Measurements from ENCODE around the gene TICRR.
A peak's percentile ranks its signal among the peaks of the same experiment; 100 is the strongest.

The TICRR gene

DNA sequence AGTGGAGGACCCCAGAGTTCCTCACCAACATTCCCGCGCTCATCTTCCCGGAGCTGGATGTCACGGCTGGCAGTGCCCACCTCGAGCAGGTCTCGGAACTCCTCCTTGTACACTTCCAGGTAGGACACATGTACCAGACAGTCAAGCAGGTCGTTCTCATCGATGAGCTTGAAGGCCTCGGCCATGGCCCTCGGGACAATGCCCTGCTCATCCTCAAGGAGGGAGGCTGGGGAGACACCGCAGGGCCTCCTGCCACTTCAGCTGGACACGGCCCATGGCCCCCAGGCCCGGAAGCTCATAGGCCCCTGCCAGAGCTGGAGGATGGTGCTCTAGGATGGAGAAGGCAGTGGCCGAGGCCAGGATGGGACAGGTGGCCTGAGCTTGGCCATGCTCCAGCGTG is 74.4 kb downstream of the TICRR start:
- no peak overlapping the region for H3K4me3 ChIP-seq (ENCODE audit: low read depth, low read length)
- TF ChIP-seq CTCF (IDR thresholded peaks at IDR 0.05; ENCODE audit: low read depth, low read length), result no peak
- in situ Hi-C loops (cut with HindIII; ENCODE audit: low sequenced_read_pairs), result no loop called here
- DNase-seq (ENCODE audit: low read depth, low spot score), result no peak

- H3K4me3 ChIP-seq (ENCODE audit: low read depth, low read length), result no peak overlapping the region
- no peak for DNase-seq (ENCODE audit: low read depth, low spot score)
- in situ Hi-C loops (cut with HindIII; ENCODE audit: low sequenced_read_pairs), result no loop called here
- TF ChIP-seq CTCF (IDR thresholded peaks at IDR 0.05; ENCODE audit: low read depth, low read length), result no peak
Measured at GRCh38 chr15:89652131-89652530, 76.9 kb downstream of the TICRR start.

DNA sequence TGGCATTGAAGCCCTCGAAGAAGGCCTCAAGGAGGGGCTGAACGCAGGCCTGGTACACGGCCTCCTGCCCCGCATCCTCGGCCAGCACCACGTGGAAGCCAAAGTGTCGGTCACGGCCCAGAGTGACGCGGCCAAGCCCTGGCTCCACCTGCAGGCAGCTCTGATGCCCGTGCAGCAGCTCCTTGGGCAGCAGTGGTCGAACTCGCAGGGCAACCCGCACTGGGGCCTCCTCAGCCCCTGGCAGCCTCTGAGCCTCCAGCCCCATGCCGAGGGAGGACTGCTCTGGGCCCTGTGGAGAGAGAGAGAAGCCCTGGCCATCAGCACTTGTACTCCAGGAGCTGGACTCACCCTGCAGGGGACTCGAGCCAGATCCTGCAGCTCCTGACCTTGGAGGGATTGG is 77.4 kb downstream of the TICRR start:
- H3K4me3 ChIP-seq (ENCODE audit: low read depth, low read length), result no peak overlapping the region
- in situ Hi-C loops (cut with HindIII; ENCODE audit: low sequenced_read_pairs), result no loop called here
- TF ChIP-seq CTCF (IDR thresholded peaks at IDR 0.05; ENCODE audit: low read depth, low read length), result no peak
- no peak for DNase-seq (ENCODE audit: low read depth, low spot score)

GRCh38 chr15:89653578-89653977 is 78.3 kb downstream of the TICRR start:
- no peak overlapping the region for H3K4me3 ChIP-seq (ENCODE audit: low read depth, low read length)
- DNase-seq (ENCODE audit: low read depth, low spot score), result no peak
- in situ Hi-C loops (cut with HindIII; ENCODE audit: low sequenced_read_pairs), result no loop called here
- no peak for TF ChIP-seq CTCF (IDR thresholded peaks at IDR 0.05; ENCODE audit: low read depth, low read length)

GRCh38 chr15:89654301-89654761 is 79.1 kb downstream of the TICRR start:
- TF ChIP-seq CTCF (IDR thresholded peaks at IDR 0.05; ENCODE audit: low read depth, low read length), result no peak
- H3K4me3 ChIP-seq (ENCODE audit: low read depth, low read length), result peak overlapping the region; percentile 70
- in situ Hi-C loops (cut with HindIII; ENCODE audit: low sequenced_read_pairs), result no loop called here
- DNase-seq (ENCODE audit: low read depth, low spot score), result no peak

GRCh38 chr15:89654847-89655805 is 79.9 kb downstream of the TICRR start, which contains the start of gene KIF7:
Gene KIF7, minus strand, starts transcription at chr15:89655467. Its CDS starts 2,537 bp downstream, at chr15:89652930.
- H3K4me3 ChIP-seq (ENCODE audit: low read depth, low read length), result peak within 1 kb of the TSS; percentile 70
- peak; percentile 66 for DNase-seq (ENCODE audit: low read depth, low spot score)
- no peak for TF ChIP-seq CTCF (IDR thresholded peaks at IDR 0.05; ENCODE audit: low read depth, low read length)
- in situ Hi-C loops (cut with HindIII; ENCODE audit: low sequenced_read_pairs), result no loop called here

Data from astrocyte of the spinal cord (primary cell).